Activated CD4-positive, alpha-beta T cell treated with anti-CD3 and anti-CD28 coated beads, Interleukin-2, amount 10 ng/mL, durations not matched to agents 7 days and 5 days (primary cell): ENCODE measurements around the gene LMX1B. TPM values are rescaled to one million over a fixed set of nuclear protein-coding genes. Genes with fewer than 3 reads are reported as not detected.

Experiments used
- CTCF ChIA-PET: fragments of 350-600 bp; sonication (Branson Sonifier 250); formaldehyde crosslinking; loops from one replicate; lab custom pipeline; 2021; ENCODE audit warnings: antibody characterized with exemption; lab: Charles Lee
- POLR2A ChIA-PET: fragments of 350-600 bp; sonication (Branson Sonifier 250); formaldehyde crosslinking; loops from one replicate; lab custom pipeline; 2021; ENCODE audit warnings: antibody characterized with exemption; lab: Charles Lee
- DNase-seq: peaks from one replicate; pipeline ENCODE4 v3.0.0-alpha.2; 2020
- H3K27ac Mint-ChIP-seq: one replicate; pipeline ENCODE4 v1.8.0; 2021; ENCODE audit warnings: mild to moderate bottlenecking, moderate library complexity, mixed read lengths
- H3K27me3 Mint-ChIP-seq: one replicate; pipeline ENCODE4 v1.8.0; 2021; ENCODE audit warnings: mixed read lengths
- H3K36me3 Mint-ChIP-seq: one replicate; pipeline ENCODE4 v1.8.0; 2021; ENCODE audit warnings: low read depth, mixed read lengths
- H3K4me1 Mint-ChIP-seq: one replicate; pipeline ENCODE4 v1.8.0; 2021; ENCODE audit warnings: mixed read lengths
- H3K4me3 Mint-ChIP-seq: one replicate; pipeline ENCODE4 v1.8.0; 2021; ENCODE audit warnings: mild to moderate bottlenecking, moderate library complexity, mixed read lengths
- H3K9me3 Mint-ChIP-seq: one replicate; pipeline ENCODE4 v1.8.0; 2021; ENCODE audit warnings: mixed read lengths
- total RNA-seq, 2 experiments: library from RNA; stranded (reverse); gene quantifications; one replicate each; pipeline ENCODE4 v1.2.3, GENCODE V29; 2021

Gene LMX1B
- total RNA-seq, 2 experiments from 2014 or later = not detected

DNA sequence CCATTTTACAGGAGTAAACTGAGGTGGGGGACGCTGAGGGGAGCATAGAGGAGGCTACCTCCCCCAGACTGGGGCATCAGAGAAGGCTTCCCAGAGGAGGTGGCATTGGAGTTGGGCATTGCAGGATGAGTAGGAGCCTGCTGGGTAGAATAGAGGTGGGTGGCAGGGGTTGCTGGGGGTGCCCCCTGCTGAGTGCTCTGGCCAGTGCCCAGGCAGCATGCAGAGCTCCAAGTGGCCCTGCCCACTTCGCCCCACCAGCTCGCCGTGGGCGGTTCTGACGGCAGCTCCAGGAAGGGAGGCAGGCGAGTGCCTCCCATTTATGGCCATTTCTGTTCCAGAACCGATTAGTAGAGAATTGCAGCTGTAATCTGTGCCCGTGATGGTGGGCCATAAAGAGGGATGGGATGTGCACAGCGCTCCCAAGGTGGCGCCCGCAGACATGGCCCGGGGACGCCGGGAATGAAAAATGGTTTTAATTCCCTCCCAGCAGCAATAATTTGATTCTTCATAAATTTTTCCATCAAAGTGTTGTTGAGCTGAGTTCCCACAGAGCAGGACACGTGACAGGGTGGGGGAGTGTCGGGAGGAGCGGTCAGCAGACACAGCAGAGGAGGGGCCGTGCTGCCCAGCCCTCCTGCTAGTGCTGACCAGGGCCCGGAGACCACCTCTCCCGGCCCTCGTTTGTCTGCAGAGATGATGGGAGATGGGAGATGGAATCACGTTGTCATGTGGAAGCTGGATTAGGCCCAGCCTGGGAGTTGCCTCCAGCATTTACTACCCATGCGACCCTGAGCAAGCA, 75.5 kb downstream of the LMX1B start:
- Mint-ChIP-seq H3K9me3 (no peaks in the 10 kb centered on the region), H3K4me1 (no peaks in the 10 kb centered on the region), H3K36me3 (no peaks in the 10 kb centered on the region), H3K27me3 (peaks cover 46% of the 10 kb centered on the region), H3K4me3 (no peak overlapping the region), H3K27ac (no peak overlapping the region)
- ChIA-PET CTCF (interaction anchor here (1.1 to 1.5 kb wide), 5 partner anchors 12 to 189 kb away, joined by 3 to 8 read pairs (median 4); no protein-coding TSS in a partner anchor), POLR2A (no interaction called here)
- DNase-seq = no peak

- H3K9me3 Mint-ChIP-seq = no peaks in the 10 kb centered on the region
- peak; percentile 64 for DNase-seq
- ChIA-PET CTCF (interaction anchor here (1.0 to 1.6 kb wide), 10 partner anchors 9 to 191 kb away, joined by 3 to 8 read pairs (median 4); no protein-coding TSS in a partner anchor), POLR2A (interaction anchor here (0.5 kb wide), 1 partner anchor 39 kb away, joined by 5 read pairs; no protein-coding TSS in a partner anchor)
- no peaks in the 10 kb centered on the region for H3K4me1 Mint-ChIP-seq
- no peaks in the 10 kb centered on the region for H3K36me3 Mint-ChIP-seq
- H3K4me3 Mint-ChIP-seq = no peak overlapping the region
- peaks cover 33% of the 10 kb centered on the region for H3K27me3 Mint-ChIP-seq
- H3K27ac Mint-ChIP-seq = no peak overlapping the region
Measured at GRCh38 chr9:126690431-126691051, 76.8 kb downstream of the LMX1B start.

DNA sequence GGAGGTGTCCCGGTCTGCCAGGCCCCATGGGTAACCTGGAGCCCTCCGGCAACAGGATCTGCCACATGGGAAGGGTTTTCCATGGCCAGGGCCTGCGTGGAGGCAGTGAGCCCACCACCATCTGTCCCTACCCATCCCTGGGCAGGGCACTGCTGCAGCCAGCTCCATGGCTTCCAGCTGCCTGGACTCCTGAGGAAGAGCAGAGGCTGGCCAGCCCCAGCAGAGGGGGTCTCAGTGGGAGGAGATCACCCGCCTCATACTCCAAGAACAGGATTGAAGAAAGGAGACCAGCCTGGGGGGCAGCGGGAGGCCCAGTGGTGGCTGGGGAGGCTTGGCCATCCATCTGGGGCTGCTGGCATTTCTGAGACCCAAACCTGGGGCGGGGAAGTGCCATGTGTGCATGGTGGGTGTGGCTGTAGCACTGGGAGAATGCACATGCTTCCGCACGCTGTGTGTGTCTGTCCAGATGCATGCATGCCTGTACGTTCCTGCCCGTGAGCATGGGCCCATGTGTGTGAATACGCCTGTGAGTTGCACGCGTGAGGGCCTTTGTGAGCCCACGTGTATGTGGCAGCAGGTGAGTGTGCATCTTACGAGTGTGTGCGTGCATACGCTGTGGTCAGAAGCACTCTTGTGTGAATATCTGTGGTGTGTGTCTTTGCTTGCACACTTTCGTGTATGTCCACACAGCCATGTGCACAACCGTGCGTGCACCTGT, 78.5 kb downstream of the LMX1B start:
- CTCF ChIA-PET = no interaction called here
- Mint-ChIP-seq H3K36me3 (no peaks in the 10 kb centered on the region), H3K9me3 (no peaks in the 10 kb centered on the region), H3K27me3 (peaks cover 23% of the 10 kb centered on the region), H3K27ac (no peak overlapping the region), H3K4me1 (no peaks in the 10 kb centered on the region), H3K4me3 (no peak overlapping the region)
- POLR2A ChIA-PET = no interaction called here
- DNase-seq = no peak

GRCh38 chr9:126692759-126693427, 79.2 kb downstream of the LMX1B start:
- Mint-ChIP-seq H3K36me3 (no peaks in the 10 kb centered on the region), H3K4me3 (no peak overlapping the region), H3K27me3 (peaks cover 16% of the 10 kb centered on the region), H3K27ac (no peak overlapping the region), H3K9me3 (no peaks in the 10 kb centered on the region), H3K4me1 (no peaks in the 10 kb centered on the region)
- ChIA-PET CTCF (no interaction called here), POLR2A (no interaction called here)
- DNase-seq = no peak

DNA sequence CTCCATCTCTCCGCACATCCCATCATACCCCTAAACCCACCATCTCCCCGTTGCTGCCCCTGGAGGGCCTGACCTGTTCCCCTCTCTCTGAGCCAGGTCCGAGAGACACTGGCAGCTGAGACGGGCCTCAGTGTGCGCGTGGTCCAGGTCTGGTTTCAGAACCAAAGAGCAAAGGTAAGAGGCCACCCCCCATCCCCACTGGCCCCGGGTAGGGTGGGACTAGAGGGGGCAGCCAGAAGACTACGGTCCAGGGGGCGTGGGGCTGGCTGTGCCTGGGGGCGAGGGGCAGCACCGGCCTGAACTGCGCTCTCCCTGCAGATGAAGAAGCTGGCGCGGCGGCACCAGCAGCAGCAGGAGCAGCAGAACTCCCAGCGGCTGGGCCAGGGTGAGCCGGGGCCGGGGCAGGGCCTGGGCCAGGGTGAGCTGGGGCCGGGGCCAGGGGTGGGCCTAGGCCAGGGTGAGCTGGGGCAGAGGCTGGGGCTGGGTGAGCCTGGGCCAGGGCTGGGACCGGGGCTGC, 79.8 kb downstream of the LMX1B start:
- CTCF ChIA-PET = interaction anchor here (1.2 to 1.5 kb wide), 2 partner anchors 8 to 87 kb away, joined by 3 to 4 read pairs; no protein-coding TSS in a partner anchor
- POLR2A ChIA-PET = no interaction called here

DNA sequence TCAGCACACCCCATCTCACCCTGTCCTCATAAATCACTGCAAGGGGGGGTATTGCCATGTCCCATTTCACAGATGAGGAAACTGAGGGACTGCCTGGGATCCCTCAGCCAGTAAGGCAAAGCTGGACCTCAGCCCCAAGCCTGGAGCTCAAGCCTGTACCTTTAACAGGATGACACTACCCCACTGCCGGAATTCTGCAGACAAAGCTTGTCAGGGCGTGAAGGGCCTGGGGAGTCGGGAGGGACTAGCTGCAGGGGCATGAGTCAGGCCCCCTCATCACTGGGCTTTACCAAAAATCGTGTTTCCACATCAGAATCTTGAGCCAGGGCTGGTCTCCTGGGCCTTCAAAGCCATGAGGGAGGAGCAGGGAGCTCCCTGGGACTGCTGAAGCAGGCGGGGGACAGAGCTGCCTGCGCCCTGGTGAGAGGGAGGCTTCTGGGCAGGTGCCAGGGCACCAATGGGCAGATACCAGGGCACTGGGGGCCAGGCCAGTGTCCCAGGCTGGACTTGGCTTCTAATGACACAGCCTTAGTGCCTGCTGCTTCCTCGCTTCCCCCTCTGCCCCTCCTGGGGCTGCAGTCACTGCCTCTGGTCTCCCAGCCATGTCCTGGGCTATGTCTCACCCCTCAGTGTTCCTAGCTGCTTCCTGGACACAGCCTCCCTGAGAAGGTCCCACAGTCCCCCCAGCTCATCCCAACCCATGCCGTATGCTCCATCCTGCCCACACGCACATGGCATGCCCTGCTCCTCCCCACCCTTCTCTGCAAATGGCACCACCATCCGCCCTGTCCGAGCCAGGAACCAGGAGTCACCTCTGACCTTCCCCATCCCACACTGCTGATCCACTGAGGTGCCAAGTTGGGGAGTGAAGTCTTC, 80.7 kb downstream of the LMX1B start:
- Mint-ChIP-seq H3K27me3 (peaks cover 6% of the 10 kb centered on the region), H3K36me3 (no peaks in the 10 kb centered on the region), H3K9me3 (no peaks in the 10 kb centered on the region), H3K4me3 (no peak overlapping the region), H3K4me1 (no peaks in the 10 kb centered on the region), H3K27ac (no peak overlapping the region)
- no peak for DNase-seq
- ChIA-PET POLR2A (no interaction called here), CTCF (interaction anchor here (1.2 to 1.6 kb wide), 4 partner anchors 9 to 87 kb away, joined by 3 to 7 read pairs (median 4); no protein-coding TSS in a partner anchor)

More for the DNA sequence above, 79.8 kb downstream of the LMX1B start:
- no peaks in the 10 kb centered on the region for H3K9me3 Mint-ChIP-seq
- DNase-seq = no peak
- H3K4me3 Mint-ChIP-seq = no peak overlapping the region
- peaks cover 12% of the 10 kb centered on the region for H3K27me3 Mint-ChIP-seq
- H3K27ac Mint-ChIP-seq = no peak overlapping the region
- no peaks in the 10 kb centered on the region for H3K36me3 Mint-ChIP-seq
- H3K4me1 Mint-ChIP-seq = no peaks in the 10 kb centered on the region

DNA sequence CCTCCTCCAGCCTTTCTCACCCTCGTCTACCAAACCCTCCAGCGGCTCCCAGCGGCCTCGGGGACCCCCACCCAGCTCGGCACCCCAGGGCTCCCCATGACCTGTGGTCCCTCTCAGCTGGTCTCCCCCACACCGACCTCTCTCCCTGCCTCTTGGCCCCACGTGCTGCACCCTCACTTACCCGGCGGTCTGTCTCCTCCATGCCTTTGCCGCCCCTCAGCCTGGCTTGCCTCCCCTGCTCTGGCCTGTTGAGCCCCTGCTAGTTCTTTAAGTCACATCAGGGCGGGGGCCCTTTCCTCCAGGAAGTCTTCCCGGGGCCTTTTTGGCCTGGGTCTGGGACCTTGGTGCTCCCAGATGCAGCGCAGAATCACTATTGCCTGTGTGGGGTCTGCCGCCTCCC, 81.5 kb downstream of the LMX1B start:
- no peak overlapping the region for H3K27ac Mint-ChIP-seq
- POLR2A ChIA-PET = no interaction called here
- CTCF ChIA-PET = interaction anchor here (1.5 to 1.6 kb wide), 3 partner anchors 8 to 86 kb away, joined by 3 to 7 read pairs (median 4); no protein-coding TSS in a partner anchor

GRCh38 chr9:126695701-126696400, 82.1 kb downstream of the LMX1B start:
- Mint-ChIP-seq H3K9me3 (no peaks in the 10 kb centered on the region), H3K4me3 (no peak overlapping the region), H3K4me1 (no peaks in the 10 kb centered on the region), H3K27me3 (no peaks in the 10 kb centered on the region), H3K27ac (no peak overlapping the region), H3K36me3 (no peaks in the 10 kb centered on the region)
- ChIA-PET CTCF (interaction anchor here (1.6 kb wide), 1 partner anchor 10 kb away, joined by 7 read pairs; no protein-coding TSS in a partner anchor), POLR2A (no interaction called here)
- DNase-seq = no peak

More for the DNA sequence above, 81.5 kb downstream of the LMX1B start:
- Mint-ChIP-seq H3K4me1 (no peaks in the 10 kb centered on the region), H3K9me3 (no peaks in the 10 kb centered on the region), H3K4me3 (no peak overlapping the region), H3K27me3 (peaks cover 2% of the 10 kb centered on the region), H3K36me3 (no peaks in the 10 kb centered on the region)
- DNase-seq = no peak

DNA sequence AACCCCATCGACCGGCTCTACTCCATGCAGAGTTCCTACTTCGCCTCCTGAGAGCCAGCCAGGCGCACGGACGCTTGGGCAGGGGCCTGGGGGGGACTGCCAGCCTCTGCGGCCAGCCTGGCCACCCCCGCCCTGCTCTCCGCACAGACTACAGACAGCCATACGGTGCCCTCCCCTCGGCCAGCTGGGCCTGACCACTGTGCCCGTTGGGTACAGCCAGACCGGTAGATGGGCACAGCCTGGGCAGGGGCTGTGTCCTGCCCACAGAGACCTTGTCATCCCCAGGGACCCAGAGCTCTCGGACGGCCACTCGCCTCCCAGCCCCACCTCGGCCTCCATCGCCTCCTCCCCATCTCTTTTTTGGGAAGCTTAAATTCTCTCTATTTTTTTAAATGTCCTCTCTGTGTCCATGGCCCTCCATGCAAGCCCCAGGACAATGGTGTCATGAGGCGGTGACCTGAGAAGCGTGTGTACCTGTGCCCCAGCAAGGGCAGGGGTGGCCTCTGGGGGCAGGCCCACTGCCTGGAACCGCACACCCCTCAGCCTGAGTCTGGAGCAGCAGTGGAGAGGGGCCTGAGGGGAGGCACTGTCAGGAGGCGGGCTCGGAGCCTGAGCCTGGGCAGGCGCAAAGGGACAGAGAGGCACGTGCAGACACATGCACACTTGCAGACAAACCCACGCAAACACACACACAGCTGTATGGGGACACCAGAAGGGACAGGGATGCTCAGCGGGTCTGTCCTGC, 82.8 kb downstream of the LMX1B start:
- H3K9me3 Mint-ChIP-seq = no peaks in the 10 kb centered on the region
- no peak for DNase-seq
- CTCF ChIA-PET = interaction anchor here (1.4 kb wide), 1 partner anchor 9 kb away, joined by 3 read pairs; no protein-coding TSS in a partner anchor
- H3K4me3 Mint-ChIP-seq = no peak overlapping the region
- POLR2A ChIA-PET = no interaction called here
- H3K27ac Mint-ChIP-seq = no peak overlapping the region
- no peaks in the 10 kb centered on the region for H3K36me3 Mint-ChIP-seq
- no peaks in the 10 kb centered on the region for H3K27me3 Mint-ChIP-seq
- no peaks in the 10 kb centered on the region for H3K4me1 Mint-ChIP-seq

DNA sequence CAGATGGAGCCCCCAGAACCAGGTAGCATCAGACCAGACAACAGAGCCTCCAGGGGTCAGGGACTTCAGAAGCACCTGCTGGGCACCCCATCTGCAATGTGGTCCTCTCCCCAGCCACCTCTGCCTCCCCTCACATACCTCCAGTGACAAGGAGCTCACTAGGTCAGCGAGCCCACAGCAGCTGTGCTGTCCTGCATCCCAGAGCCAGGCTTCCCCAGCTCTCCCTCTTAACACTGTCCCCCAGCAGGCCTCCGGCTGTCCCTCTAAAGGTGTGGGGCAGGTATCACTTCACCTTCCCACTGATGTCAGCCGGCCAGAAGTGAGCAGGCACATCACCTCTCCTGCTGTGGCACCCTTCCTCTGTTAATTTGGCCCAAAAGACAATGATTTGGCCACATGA, 83.6 kb downstream of the LMX1B start:
- Mint-ChIP-seq H3K27me3 (no peaks in the 10 kb centered on the region), H3K4me3 (no peak overlapping the region), H3K36me3 (no peaks in the 10 kb centered on the region), H3K4me1 (no peaks in the 10 kb centered on the region), H3K9me3 (no peaks in the 10 kb centered on the region), H3K27ac (no peak overlapping the region)
- CTCF ChIA-PET = interaction anchor here (1.4 kb wide), 1 partner anchor 8 kb away, joined by 3 read pairs; no protein-coding TSS in a partner anchor
- POLR2A ChIA-PET = no interaction called here
- no peak for DNase-seq
